Tracheal epithelial cell (primary cell): ENCODE results near the gene SIGLEC15. TPM values are rescaled to one million over a fixed set of nuclear protein-coding genes. Genes with fewer than 3 reads are reported as not detected.

ENCODE experiments used
- total RNA-seq: library from RNA; depleted of rRNA; stranded (reverse); fragments of >200 nt; gene quantifications from 2 replicates; pipeline ENCODE4 v1.2.1, GENCODE V29; 2014

The SIGLEC15 gene
- 1.2 TPM in 1 of 2 replicates, not detected in the other for total RNA-seq

GRCh38 chr18:45825258-45826044, at the start of gene SIGLEC15:
Gene SIGLEC15, plus strand, starts transcription at chr18:45825675. Its CDS starts 54 bp downstream, at chr18:45825729.

Other genes with a start within 250 kb of the SIGLEC15 start
- not detected in 2 replicates for gene SLC14A2, start 210.2 kb upstream of the SIGLEC15 start, total RNA-seq
- gene SLC14A1, start 101.5 kb upstream of the SIGLEC15 start, total RNA-seq: not detected in 2 replicates
- 13.3 and 13.6 TPM in 2 replicates for gene EPG5, start 141.7 kb downstream of the SIGLEC15 start, total RNA-seq
- gene PSTPIP2, start 246.6 kb downstream of the SIGLEC15 start, total RNA-seq: 8.9 and 14.5 TPM in 2 replicates